ENCODE results near the gene TXNDC8. TPM values are rescaled to one million over a fixed set of nuclear protein-coding genes. Genes with fewer than 3 reads are reported as not detected.

The TXNDC8 gene
- total and polyA plus RNA-seq, 4 experiments from 2014 or later: not detected

DNA sequence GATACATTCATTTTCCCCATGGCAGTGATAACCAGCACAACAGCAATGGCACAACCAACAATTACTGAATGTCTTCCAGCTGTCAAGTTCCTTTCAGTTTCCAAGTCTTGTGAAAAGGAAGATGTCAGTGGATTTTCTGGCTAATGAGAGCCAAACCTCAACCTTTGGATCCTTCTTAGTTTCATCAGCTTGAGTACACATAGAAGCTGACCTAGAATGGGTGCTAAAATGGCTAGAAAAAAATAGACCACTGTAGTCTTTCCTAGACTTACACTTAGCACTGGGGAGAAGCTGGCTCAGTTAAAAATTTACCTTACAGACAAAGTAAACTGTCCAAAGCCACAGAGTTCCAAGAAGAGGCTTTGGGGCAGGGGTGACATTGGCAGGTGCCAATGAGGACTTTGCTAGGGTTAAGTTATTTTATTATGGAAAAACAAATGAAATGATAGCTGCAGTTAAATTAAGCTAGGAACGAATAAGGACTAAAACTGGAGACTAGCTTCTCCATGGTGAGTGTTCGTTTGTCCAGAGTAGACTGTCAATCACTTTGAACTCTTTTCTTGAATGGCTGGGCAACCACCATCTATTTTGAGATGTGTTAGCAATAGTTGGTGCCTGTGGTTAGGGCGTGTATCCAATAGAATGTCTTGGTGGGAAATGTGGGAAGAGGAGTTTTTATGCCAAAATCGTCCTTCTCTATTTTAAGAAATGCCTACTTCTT is 55.5 kb downstream of the TXNDC8 start:
- DNase-seq: no peak
- H3K27me3 ChIP-seq (ENCODE audit: insufficient read depth, low read length): no peaks in the 10 kb centered on the region
- H3K36me3 ChIP-seq (ENCODE audit: insufficient read depth, low read length): no peaks in the 10 kb centered on the region
- no peak overlapping the region for H3K27ac ChIP-seq (ENCODE audit: low read depth, low read length)
- Mint-ChIP-seq H3K4me1 (no peaks in the 10 kb centered on the region), H3K27me3 (peaks cover 14 to 21% of the 10 kb centered on the region in 2 donors), H3K4me3 (no peak overlapping the region), H3K27ac (no peak overlapping the region), H3K9me3 (peaks cover 0 to 4% (median 0%) of the 10 kb centered on the region in 8 donors), H3K36me3 (no peaks in the 10 kb centered on the region)
- ChIA-PET CTCF (ENCODE audit: partially characterized antibody) (no interaction called here), POLR2A (ENCODE audit: partially characterized antibody) (no interaction called here)
- intact Hi-C loops (cut with micrococcal nuclease): no loop called here
- H3K9me3 ChIP-seq (ENCODE audit: control insufficient read depth in 1 of 2, low read length in 2 of 2): no peaks in the 10 kb centered on the region
- H3K4me1 ChIP-seq (ENCODE audit: insufficient read depth, low read length): no peaks in the 10 kb centered on the region
- H3K4me3 ChIP-seq (ENCODE audit: low read length in 2 of 2): no peak overlapping the region

GRCh38 chr9:110278080-110278707 is 59.5 kb downstream of the TXNDC8 start:
- H3K27ac ChIP-seq (ENCODE audit: low read depth, low read length): no peak overlapping the region
- no peak overlapping the region for H3K4me3 ChIP-seq (ENCODE audit: low read length in 2 of 2)
- no peaks in the 10 kb centered on the region for H3K36me3 ChIP-seq (ENCODE audit: insufficient read depth, low read length)
- no peaks in the 10 kb centered on the region for H3K36me3 Mint-ChIP-seq
- CTCF ChIA-PET (ENCODE audit: partially characterized antibody): no interaction called here
- POLR2A ChIA-PET (ENCODE audit: partially characterized antibody): no interaction called here
- H3K4me1 Mint-ChIP-seq: no peaks in the 10 kb centered on the region
- H3K27me3 ChIP-seq (ENCODE audit: insufficient read depth, low read length): no peaks in the 10 kb centered on the region
- H3K9me3 ChIP-seq (ENCODE audit: control insufficient read depth in 1 of 2, low read length in 2 of 2): no peaks in the 10 kb centered on the region
- H3K27ac Mint-ChIP-seq: no peak overlapping the region
- peaks cover 7 to 10% of the 10 kb centered on the region in 2 donors for H3K27me3 Mint-ChIP-seq
- peaks cover 0 to 3% (median 0%) of the 10 kb centered on the region in 8 donors for H3K9me3 Mint-ChIP-seq
- H3K4me1 ChIP-seq (ENCODE audit: insufficient read depth, low read length): no peaks in the 10 kb centered on the region
- DNase-seq: no peak
- intact Hi-C loops (cut with micrococcal nuclease): no loop called here
- no peak overlapping the region for H3K4me3 Mint-ChIP-seq

DNA sequence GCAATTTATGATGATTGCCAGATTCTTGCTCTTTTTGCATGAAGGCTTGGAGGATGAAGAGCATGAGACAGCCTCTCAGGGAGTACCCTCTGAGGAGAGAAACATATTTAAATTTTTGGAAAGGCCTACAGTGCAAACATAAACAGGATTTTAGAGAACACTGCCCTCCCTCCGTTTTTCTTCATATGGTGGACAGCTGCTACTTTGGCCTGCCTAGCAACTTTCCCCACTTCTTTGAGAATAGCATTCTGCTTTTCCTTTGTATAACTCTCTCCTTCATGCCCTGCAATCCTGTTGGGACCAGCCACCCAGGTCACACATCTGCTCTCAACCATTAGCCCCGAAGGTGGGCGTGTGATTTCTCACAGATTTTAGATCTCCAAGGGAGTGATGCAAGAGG is 60.9 kb downstream of the TXNDC8 start:
- no peak for DNase-seq
- Mint-ChIP-seq H3K4me1 (no peaks in the 10 kb centered on the region), H3K4me3 (no peak overlapping the region), H3K36me3 (no peaks in the 10 kb centered on the region), H3K9me3 (peaks cover 0 to 3% (median 0%) of the 10 kb centered on the region in 8 donors), H3K27ac (no peak overlapping the region), H3K27me3 (peaks cover 4 to 8% of the 10 kb centered on the region in 2 donors)
- Histone ChIP-seq H3K27me3 (ENCODE audit: insufficient read depth, low read length) (no peaks in the 10 kb centered on the region), H3K4me1 (ENCODE audit: insufficient read depth, low read length) (no peaks in the 10 kb centered on the region), H3K36me3 (ENCODE audit: insufficient read depth, low read length) (no peaks in the 10 kb centered on the region), H3K27ac (ENCODE audit: low read depth, low read length) (no peak overlapping the region), H3K9me3 (ENCODE audit: control insufficient read depth in 1 of 2, low read length in 2 of 2) (no peaks in the 10 kb centered on the region), H3K4me3 (ENCODE audit: low read length in 2 of 2) (no peak overlapping the region)
- CTCF ChIA-PET (ENCODE audit: partially characterized antibody): interaction anchor here (0.6 kb wide), 1 partner anchor 12 kb away, joined by 4 read pairs; no protein-coding TSS in a partner anchor
- POLR2A ChIA-PET (ENCODE audit: partially characterized antibody): no interaction called here
- intact Hi-C loops (cut with micrococcal nuclease): no loop called here

DNA sequence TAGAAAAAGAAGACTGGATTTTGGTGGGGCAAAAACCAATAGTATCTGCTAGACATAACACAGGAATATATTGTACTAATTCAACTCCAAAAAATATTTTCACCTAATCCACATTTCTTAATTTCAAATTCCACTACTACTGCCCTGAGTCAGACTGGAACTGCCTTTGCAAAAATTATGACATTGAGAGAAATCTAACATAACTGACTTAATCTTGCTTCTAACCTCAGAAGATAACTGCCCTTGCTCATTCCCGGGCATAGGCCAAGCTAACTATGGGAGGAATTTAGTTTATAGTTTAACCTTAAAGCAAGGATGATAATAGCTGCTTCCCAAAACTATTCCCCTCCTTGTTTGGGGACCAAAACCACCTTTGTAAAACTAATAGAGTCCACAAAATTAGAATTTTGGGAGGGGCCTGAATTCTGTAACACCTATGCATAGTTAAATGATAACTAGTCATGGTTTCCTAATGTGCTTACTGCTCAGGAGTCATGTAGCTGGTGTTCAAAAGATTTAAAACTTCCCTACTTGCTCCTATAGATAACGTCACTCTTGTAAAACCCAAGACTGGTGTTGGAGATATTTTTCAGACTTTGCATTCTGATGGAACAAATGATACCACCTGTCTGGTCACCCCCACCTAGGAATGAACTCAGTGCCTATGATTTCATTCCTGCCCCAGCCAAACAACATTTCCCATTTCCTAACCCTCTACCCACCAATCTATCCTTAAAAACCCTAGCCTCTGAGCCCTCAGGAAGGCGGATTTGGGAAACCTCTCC is 67.3 kb downstream of the TXNDC8 start:
- H3K36me3 Mint-ChIP-seq: no peaks in the 10 kb centered on the region
- no peaks in the 10 kb centered on the region for H3K4me1 Mint-ChIP-seq
- ChIA-PET CTCF (ENCODE audit: partially characterized antibody) (interaction anchor here (1.1 kb wide), 1 partner anchor 13 kb away, joined by 3 read pairs; no protein-coding TSS in a partner anchor), POLR2A (ENCODE audit: partially characterized antibody) (no interaction called here)
- Histone ChIP-seq H3K4me1 (ENCODE audit: insufficient read depth, low read length) (no peaks in the 10 kb centered on the region), H3K27me3 (ENCODE audit: insufficient read depth, low read length) (no peaks in the 10 kb centered on the region), H3K36me3 (ENCODE audit: insufficient read depth, low read length) (no peaks in the 10 kb centered on the region), H3K27ac (ENCODE audit: low read depth, low read length) (no peak overlapping the region), H3K4me3 (ENCODE audit: low read length in 2 of 2) (no peak overlapping the region), H3K9me3 (ENCODE audit: control insufficient read depth in 1 of 2, low read length in 2 of 2) (no peaks in the 10 kb centered on the region)
- no peak overlapping the region for H3K27ac Mint-ChIP-seq
- DNase-seq: no peak
- H3K4me3 Mint-ChIP-seq: no peak overlapping the region
- no peaks in the 10 kb centered on the region for H3K27me3 Mint-ChIP-seq
- peaks cover 0 to 3% (median 0%) of the 10 kb centered on the region in 8 donors for H3K9me3 Mint-ChIP-seq
- intact Hi-C loops (cut with micrococcal nuclease): no loop called here

GRCh38 chr9:110266795-110267194 is 70.9 kb downstream of the TXNDC8 start:
- H3K9me3 ChIP-seq (ENCODE audit: control insufficient read depth in 1 of 2, low read length in 2 of 2): no peaks in the 10 kb centered on the region
- intact Hi-C loops (cut with micrococcal nuclease): no loop called here
- POLR2A ChIA-PET (ENCODE audit: partially characterized antibody): no interaction called here
- no peak for DNase-seq
- Mint-ChIP-seq H3K4me3 (no peak overlapping the region), H3K9me3 (no peaks in the 10 kb centered on the region), H3K36me3 (no peaks in the 10 kb centered on the region), H3K27me3 (no peaks in the 10 kb centered on the region), H3K27ac (no peak overlapping the region), H3K4me1 (no peaks in the 10 kb centered on the region)
- CTCF ChIA-PET (ENCODE audit: partially characterized antibody): no interaction called here
- H3K27me3 ChIP-seq (ENCODE audit: insufficient read depth, low read length): no peaks in the 10 kb centered on the region
- H3K36me3 ChIP-seq (ENCODE audit: insufficient read depth, low read length): no peaks in the 10 kb centered on the region
- H3K4me1 ChIP-seq (ENCODE audit: insufficient read depth, low read length): no peaks in the 10 kb centered on the region
- no peak overlapping the region for H3K27ac ChIP-seq (ENCODE audit: low read depth, low read length)
- no peak overlapping the region for H3K4me3 ChIP-seq (ENCODE audit: low read length in 2 of 2)

DNA sequence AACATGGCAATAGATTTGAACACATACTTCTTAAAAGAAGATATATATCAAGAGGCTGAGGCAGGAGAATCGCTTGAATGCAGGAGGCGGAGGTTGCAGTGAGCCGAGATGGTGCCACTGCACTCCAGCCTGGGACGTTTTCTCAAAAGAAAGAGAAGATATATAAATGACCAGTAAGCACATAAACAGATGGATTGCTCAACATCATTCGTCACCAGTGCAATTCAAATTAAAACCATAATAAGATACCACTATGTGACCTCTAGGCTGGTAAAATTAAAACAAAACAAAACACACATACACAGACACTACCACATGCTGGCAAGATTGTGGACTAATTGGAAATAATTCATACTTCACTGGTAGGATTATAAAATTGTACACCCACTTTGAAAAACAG is 76.0 kb downstream of the TXNDC8 start:
- Histone ChIP-seq H3K4me3 (ENCODE audit: low read length in 2 of 2) (no peak overlapping the region), H3K9me3 (ENCODE audit: control insufficient read depth in 1 of 2, low read length in 2 of 2) (no peaks in the 10 kb centered on the region), H3K27ac (ENCODE audit: low read depth, low read length) (no peak overlapping the region), H3K27me3 (ENCODE audit: insufficient read depth, low read length) (no peaks in the 10 kb centered on the region), H3K4me1 (ENCODE audit: insufficient read depth, low read length) (peaks cover 8% of the 10 kb centered on the region), H3K36me3 (ENCODE audit: insufficient read depth, low read length) (no peaks in the 10 kb centered on the region)
- no peak overlapping the region for H3K4me3 Mint-ChIP-seq
- DNase-seq: no peak
- POLR2A ChIA-PET (ENCODE audit: partially characterized antibody): no interaction called here
- H3K27ac Mint-ChIP-seq: no peak overlapping the region
- H3K9me3 Mint-ChIP-seq: no peaks in the 10 kb centered on the region
- peaks cover 0 to 3% of the 10 kb centered on the region in 2 donors for H3K36me3 Mint-ChIP-seq
- CTCF ChIA-PET (ENCODE audit: partially characterized antibody): no interaction called here
- H3K4me1 Mint-ChIP-seq: peaks cover 6 to 10% (median 9%) of the 10 kb centered on the region in 4 donors
- H3K27me3 Mint-ChIP-seq: no peaks in the 10 kb centered on the region
- intact Hi-C loops (cut with micrococcal nuclease): loop anchor here (2.0 kb wide), 1 partner anchor 13 kb away; no protein-coding TSS in a partner anchor

DNA sequence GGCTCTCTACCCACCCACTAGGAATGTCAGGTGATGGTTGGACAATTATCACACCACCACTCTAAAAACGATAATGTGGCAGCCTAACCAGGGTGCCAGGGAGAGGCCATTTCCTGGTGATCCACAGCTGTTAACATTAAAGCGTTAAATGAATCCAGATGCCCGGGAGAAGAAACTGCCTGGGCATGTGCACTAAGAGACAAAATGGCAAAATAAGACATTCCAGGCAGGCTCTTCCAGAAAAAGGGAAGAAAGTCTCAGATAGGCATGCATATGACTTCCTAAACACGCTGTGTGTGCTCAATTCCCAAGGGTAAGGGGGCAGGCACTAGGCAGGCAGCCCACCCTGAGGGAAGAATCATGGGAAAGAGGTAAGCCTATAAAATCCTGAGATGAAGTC is 76.8 kb downstream of the TXNDC8 start:
- H3K4me1 ChIP-seq (ENCODE audit: insufficient read depth, low read length): peaks cover 8% of the 10 kb centered on the region
- intact Hi-C loops (cut with micrococcal nuclease): loop anchor here (1.0 to 2.0 kb wide), 2 partner anchors 7 to 14 kb away; no protein-coding TSS in a partner anchor
- no peaks in the 10 kb centered on the region for H3K27me3 ChIP-seq (ENCODE audit: insufficient read depth, low read length)
- Mint-ChIP-seq H3K36me3 (peaks cover 0 to 5% of the 10 kb centered on the region in 2 donors), H3K27ac (no peak overlapping the region), H3K9me3 (no peaks in the 10 kb centered on the region), H3K4me3 (no peak overlapping the region), H3K4me1 (peaks cover 6 to 15% (median 10%) of the 10 kb centered on the region in 4 donors), H3K27me3 (no peaks in the 10 kb centered on the region)
- H3K36me3 ChIP-seq (ENCODE audit: insufficient read depth, low read length): no peaks in the 10 kb centered on the region
- no peak for DNase-seq
- POLR2A ChIA-PET (ENCODE audit: partially characterized antibody): no interaction called here
- no peak overlapping the region for H3K4me3 ChIP-seq (ENCODE audit: low read length in 2 of 2)
- H3K9me3 ChIP-seq (ENCODE audit: control insufficient read depth in 1 of 2, low read length in 2 of 2): no peaks in the 10 kb centered on the region
- no peak overlapping the region for H3K27ac ChIP-seq (ENCODE audit: low read depth, low read length)
- CTCF ChIA-PET (ENCODE audit: partially characterized antibody): no interaction called here

All from CD4-positive, alpha-beta memory T cell (primary cell).